Measurements from ENCODE around the gene DHRS2. TPM values are rescaled to one million over a fixed set of nuclear protein-coding genes. Genes with fewer than 3 reads are reported as not detected.

Gene DHRS2
- total RNA-seq, 4 donors from 2014 or later = not detected

DNA sequence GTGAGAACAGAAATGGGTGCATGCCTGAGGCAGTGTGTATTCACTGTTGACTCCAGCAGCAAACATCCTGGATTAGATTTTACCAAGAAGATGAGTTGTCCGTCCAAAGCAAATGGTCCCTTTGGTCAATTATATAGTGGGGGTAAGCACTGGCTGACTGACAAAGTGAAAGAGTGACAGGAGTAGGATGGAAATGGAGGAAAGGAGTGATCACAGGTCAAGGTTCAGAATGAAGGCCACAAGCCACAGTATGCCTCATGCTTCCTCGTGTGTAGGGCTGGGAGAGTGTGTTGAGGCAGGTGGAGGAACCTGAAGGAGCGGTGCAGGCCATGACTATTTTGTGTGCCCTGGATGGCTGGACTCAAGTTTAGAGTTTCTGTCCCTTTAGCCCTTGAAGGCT lies 14.3 kb downstream of the DHRS2 start:
- Histone ChIP-seq H3K27me3 (no peaks in the 10 kb centered on the region), H3K9me3 (no peaks in the 10 kb centered on the region), H3K4me3 (no peak overlapping the region), H3K36me3 (no peaks in the 10 kb centered on the region), H3K27ac (no peak overlapping the region), H3K4me1 (no peaks in the 10 kb centered on the region)
- TF ChIP-seq, protein P1, sequence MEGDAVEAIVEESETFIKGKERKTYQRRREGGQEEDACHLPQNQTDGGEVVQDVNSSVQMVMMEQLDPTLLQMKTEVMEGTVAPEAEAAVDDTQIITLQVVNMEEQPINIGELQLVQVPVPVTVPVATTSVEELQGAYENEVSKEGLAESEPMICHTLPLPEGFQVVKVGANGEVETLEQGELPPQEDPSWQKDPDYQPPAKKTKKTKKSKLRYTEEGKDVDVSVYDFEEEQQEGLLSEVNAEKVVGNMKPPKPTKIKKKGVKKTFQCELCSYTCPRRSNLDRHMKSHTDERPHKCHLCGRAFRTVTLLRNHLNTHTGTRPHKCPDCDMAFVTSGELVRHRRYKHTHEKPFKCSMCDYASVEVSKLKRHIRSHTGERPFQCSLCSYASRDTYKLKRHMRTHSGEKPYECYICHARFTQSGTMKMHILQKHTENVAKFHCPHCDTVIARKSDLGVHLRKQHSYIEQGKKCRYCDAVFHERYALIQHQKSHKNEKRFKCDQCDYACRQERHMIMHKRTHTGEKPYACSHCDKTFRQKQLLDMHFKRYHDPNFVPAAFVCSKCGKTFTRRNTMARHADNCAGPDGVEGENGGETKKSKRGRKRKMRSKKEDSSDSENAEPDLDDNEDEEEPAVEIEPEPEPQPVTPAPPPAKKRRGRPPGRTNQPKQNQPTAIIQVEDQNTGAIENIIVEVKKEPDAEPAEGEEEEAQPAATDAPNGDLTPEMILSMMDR (IDR thresholded peaks at IDR 0.05 in 4 of 5, conservative IDR thresholded peaks at IDR 0.05 in 1 of 5) = no peak
- no peak for TF ChIP-seq POLR2A (IDR thresholded peaks at IDR 0.05)
- intact Hi-C loops (cut with DNase I; ENCODE audit: low total_unique reads) (no loop called here), in situ Hi-C loops (cut with MboI; ENCODE audit: low sequenced_read_pairs in 4 of 4) (no loop called here)
- ATAC-seq (no peak), DNase-seq (no peak)

DNA sequence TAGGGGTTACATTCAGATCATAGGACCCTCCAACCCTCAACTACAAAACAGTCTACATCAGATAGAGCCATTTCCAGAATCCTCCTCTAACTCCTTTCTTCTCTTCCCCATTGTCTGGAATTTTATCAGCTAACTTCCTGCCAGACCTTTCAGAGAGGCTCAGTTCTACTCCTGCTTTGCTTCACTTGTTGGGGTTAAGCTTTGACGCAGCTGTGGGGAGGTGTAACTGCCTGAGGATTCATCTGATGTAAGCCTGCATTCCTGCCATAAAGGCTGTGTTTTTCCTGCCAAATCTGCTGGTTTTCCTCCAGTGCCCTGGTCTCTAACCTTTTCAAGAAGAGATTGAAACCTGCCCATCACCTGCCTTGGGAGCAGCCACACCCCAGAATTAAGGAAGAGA lies 16.9 kb downstream of the DHRS2 start:
- DNase-seq (no peak), ATAC-seq (no peak)
- intact Hi-C loops (cut with DNase I; ENCODE audit: low total_unique reads) = no loop called here
- Histone ChIP-seq H3K27me3 (no peaks in the 10 kb centered on the region), H3K36me3 (no peaks in the 10 kb centered on the region), H3K27ac (no peak overlapping the region), H3K4me3 (no peak overlapping the region), H3K4me1 (no peaks in the 10 kb centered on the region), H3K9me3 (no peaks in the 10 kb centered on the region)
- in situ Hi-C loops (cut with MboI; ENCODE audit: low sequenced_read_pairs in 4 of 4) = no loop called here
- TF ChIP-seq, protein P1 (IDR thresholded peaks at IDR 0.05 in 4 of 5, conservative IDR thresholded peaks at IDR 0.05 in 1 of 5) = no peak
- no peak for TF ChIP-seq POLR2A (IDR thresholded peaks at IDR 0.05)

DNA sequence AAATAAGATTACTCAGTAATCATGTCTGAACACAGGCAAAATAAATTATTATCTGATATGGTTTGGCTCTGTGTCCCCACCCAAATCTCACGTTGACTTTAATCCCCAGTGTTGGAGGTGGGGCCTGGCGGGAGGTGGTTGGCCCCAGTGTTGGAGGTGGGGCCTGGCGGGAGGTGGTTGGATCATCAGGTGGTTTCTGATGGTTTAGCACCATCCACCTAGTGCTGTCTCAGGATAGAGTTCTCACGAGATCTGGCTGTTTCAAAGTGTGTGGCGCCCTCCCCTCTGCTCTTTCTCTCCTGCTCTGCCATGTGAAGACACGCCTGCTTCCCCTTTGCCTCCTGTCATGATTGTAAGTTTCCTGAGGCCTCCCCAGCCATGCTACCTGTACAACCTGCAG lies 18.1 kb downstream of the DHRS2 start:
- no peak for DNase-seq
- H3K27ac ChIP-seq = no peak overlapping the region
- H3K27me3 ChIP-seq = no peaks in the 10 kb centered on the region
- no peaks in the 10 kb centered on the region for H3K4me1 ChIP-seq
- no peak overlapping the region for H3K4me3 ChIP-seq
- no peak for ATAC-seq
- in situ Hi-C loops (cut with MboI; ENCODE audit: low sequenced_read_pairs in 4 of 4) (no loop called here), intact Hi-C loops (cut with DNase I; ENCODE audit: low total_unique reads) (no loop called here)
- no peaks in the 10 kb centered on the region for H3K36me3 ChIP-seq
- no peaks in the 10 kb centered on the region for H3K9me3 ChIP-seq
- TF ChIP-seq POLR2A (IDR thresholded peaks at IDR 0.05) = no peak
- TF ChIP-seq, protein P1 (IDR thresholded peaks at IDR 0.05 in 4 of 5, conservative IDR thresholded peaks at IDR 0.05 in 1 of 5) = no peak

DNA sequence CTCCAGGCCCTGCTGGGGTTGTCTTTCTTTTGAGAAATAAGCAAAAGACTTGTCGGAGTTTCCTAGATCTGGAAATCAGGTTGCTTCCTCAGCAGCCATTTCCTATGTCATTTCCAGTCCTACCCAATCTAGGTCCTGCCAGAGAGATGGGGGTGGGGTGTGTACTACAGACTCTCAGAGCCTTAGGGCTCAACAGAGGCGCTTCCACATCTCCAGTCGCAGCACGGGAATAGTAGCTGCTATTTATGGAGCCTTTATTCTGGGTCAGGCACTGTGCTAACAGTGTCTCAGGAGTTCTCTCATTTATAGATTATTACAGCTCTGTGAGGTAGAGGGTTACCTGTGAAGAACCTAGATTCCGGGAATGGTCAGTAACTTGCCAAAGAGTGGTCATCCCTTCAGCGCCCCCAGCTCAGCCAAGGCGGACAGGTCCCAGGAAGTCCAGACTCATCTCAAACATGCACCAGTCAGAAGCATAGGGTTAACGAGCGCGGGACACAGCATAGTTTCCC lies 21.9 kb downstream of the DHRS2 start:
- Histone ChIP-seq H3K4me1 (no peaks in the 10 kb centered on the region), H3K27me3 (no peaks in the 10 kb centered on the region), H3K9me3 (no peaks in the 10 kb centered on the region), H3K27ac (no peak overlapping the region), H3K36me3 (no peaks in the 10 kb centered on the region), H3K4me3 (no peak overlapping the region)
- intact Hi-C loops (cut with DNase I; ENCODE audit: low total_unique reads) = no loop called here
- no peak for DNase-seq
- in situ Hi-C loops (cut with MboI; ENCODE audit: low sequenced_read_pairs in 4 of 4) = no loop called here
- no peak for TF ChIP-seq POLR2A (IDR thresholded peaks at IDR 0.05)
- no peak for ATAC-seq

DNA sequence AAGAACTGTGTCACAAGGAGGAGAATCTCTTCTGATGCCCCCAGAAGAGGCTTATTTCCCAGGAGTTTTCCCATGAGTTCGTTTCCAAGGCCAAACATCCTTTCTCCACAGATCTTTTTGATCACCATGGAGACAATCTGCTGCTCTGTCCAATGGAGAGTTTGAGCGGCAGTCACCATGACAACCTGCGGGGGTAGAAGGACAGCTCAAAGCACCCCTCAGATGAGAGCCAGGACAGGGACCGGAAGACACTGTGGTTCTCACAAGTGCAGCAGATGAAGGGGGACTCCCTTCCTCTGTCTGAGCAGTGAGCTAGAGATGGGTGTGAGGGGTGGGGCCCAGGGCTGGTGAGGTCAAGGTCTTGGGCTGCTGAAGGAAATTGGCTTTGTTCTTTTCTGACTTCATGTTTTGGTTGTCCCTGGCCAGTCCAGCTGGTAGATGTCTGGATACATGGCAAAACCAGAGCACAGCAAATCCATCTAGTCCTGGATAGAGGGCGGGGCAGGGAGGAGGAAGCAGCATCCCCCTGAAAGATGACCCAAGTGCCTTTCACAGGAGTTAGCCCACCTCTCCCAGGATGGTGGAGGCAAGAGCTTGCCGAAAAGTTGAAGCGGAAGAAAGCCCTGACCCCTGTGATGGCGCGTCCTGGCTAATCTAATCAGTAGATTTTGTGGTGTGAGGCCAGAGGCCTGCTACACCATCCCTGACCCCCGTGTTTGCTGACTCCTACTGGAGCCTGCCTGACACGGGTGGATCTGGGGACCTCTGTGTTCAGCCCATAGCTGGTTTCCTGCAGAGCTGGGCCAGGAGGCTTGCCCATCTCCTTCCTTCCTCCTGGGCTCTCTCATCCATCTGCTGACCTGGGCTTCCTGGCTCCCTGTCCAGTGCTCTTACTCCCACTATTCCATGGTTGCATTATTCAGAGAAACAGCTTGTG lies 24.4 kb downstream of the DHRS2 start:
- H3K27ac ChIP-seq = no peak overlapping the region
- H3K27me3 ChIP-seq = no peaks in the 10 kb centered on the region
- no peaks in the 10 kb centered on the region for H3K36me3 ChIP-seq
- in situ Hi-C loops (cut with MboI; ENCODE audit: low sequenced_read_pairs in 4 of 4) (no loop called here), intact Hi-C loops (cut with DNase I; ENCODE audit: low total_unique reads) (no loop called here)
- ATAC-seq (no peak), DNase-seq (no peak)
- H3K4me1 ChIP-seq = no peaks in the 10 kb centered on the region
- H3K9me3 ChIP-seq = no peaks in the 10 kb centered on the region
- no peak overlapping the region for H3K4me3 ChIP-seq
- no peak for TF ChIP-seq POLR2A (IDR thresholded peaks at IDR 0.05)
- TF ChIP-seq, protein P1 (IDR thresholded peaks at IDR 0.05 in 4 of 5, conservative IDR thresholded peaks at IDR 0.05 in 1 of 5) = no peak

Data from gastrocnemius medialis (tissue), 4 donors.